ENCODE measurements around the gene COA8.

The COA8 gene

GRCh38 chr14:103547941-103548462, 14.8 kb upstream of the COA8 start:
- no peak overlapping the region for H3K27ac ChIP-seq
- no peak for DNase-seq (ENCODE audit: low read depth, low spot score)

GRCh38 chr14:103548463-103549351, 14.1 kb upstream of the COA8 start:
- H3K27ac ChIP-seq, result no peak overlapping the region
- DNase-seq (ENCODE audit: low read depth, low spot score), result no peak

- no peak for DNase-seq (ENCODE audit: low read depth, low spot score)
- no peak overlapping the region for H3K27ac ChIP-seq
These were observed 13.1 kb upstream of the COA8 start for GRCh38 chr14:103549361-103550311.

GRCh38 chr14:103550451-103551337, 12.1 kb upstream of the COA8 start:
- DNase-seq (ENCODE audit: low read depth, low spot score), result no peak
- no peak overlapping the region for H3K27ac ChIP-seq

GRCh38 chr14:103551338-103551762, 11.4 kb upstream of the COA8 start:
- H3K27ac ChIP-seq, result no peak overlapping the region
- DNase-seq (ENCODE audit: low read depth, low spot score), result no peak

- H3K27ac ChIP-seq, result peak overlapping the region; percentile 46
- no peak for DNase-seq (ENCODE audit: low read depth, low spot score)
These were observed 10.5 kb upstream of the COA8 start for GRCh38 chr14:103552011-103552845.

GRCh38 chr14:103552846-103553210, 9.9 kb upstream of the COA8 start:
- H3K27ac ChIP-seq, result peak overlapping the region; percentile 46
- no peak for DNase-seq (ENCODE audit: low read depth, low spot score)

GRCh38 chr14:103555559-103556337, 7.0 kb upstream of the COA8 start:
- no peak overlapping the region for H3K27ac ChIP-seq
- no peak for DNase-seq (ENCODE audit: low read depth, low spot score)

GRCh38 chr14:103556946-103557758, 5.6 kb upstream of the COA8 start:
- H3K27ac ChIP-seq, result peak overlapping the region; percentile 61
- DNase-seq (ENCODE audit: low read depth, low spot score), result no peak

- DNase-seq (ENCODE audit: low read depth, low spot score), result peak; percentile 63
- H3K27ac ChIP-seq, result peak overlapping the region; percentile 61
These were observed 4.5 kb upstream of the COA8 start for GRCh38 chr14:103558071-103558882.

GRCh38 chr14:103559766-103560165, 3.0 kb upstream of the COA8 start:
- no peak for DNase-seq (ENCODE audit: low read depth, low spot score)

GRCh38 chr14:103560691-103561090, 2.1 kb upstream of the COA8 start:
- peak overlapping the region; percentile 98 for H3K27ac ChIP-seq
- DNase-seq (ENCODE audit: low read depth, low spot score), result no peak

More at GRCh38 chr14:103559766-103560165, 3.0 kb upstream of the COA8 start:
- H3K27ac ChIP-seq, result no peak overlapping the region

GRCh38 chr14:103561381-103562178, 1.2 kb upstream of the COA8 start:
- no peak for DNase-seq (ENCODE audit: low read depth, low spot score)
- H3K27ac ChIP-seq, result peak overlapping the region; percentile 98

- DNase-seq (ENCODE audit: low read depth, low spot score), result no peak
- peak overlapping the region; percentile 98 for H3K27ac ChIP-seq
These were observed 656 bp upstream of the COA8 start for GRCh38 chr14:103562179-103562428.

GRCh38 chr14:103563226-103563620, 463 bp downstream of the COA8 start:
- peak overlapping the region; percentile 98 for H3K27ac ChIP-seq
- DNase-seq (ENCODE audit: low read depth, low spot score), result no peak

All from epithelial cell of prostate (primary cell).